Neural cell (in vitro differentiated cells): ENCODE results near the gene P2RX3. TPM values are rescaled to one million over a fixed set of nuclear protein-coding genes. Genes with fewer than 3 reads are reported as not detected.

Experiments used
- H2AFZ ChIP-seq: fragments of 200-600, 300-800 bp; sonication (generic), shearing (Covaris generic); 2 replicates; pipeline ENCODE4 v1.6.0; 2014; ENCODE audit warnings: low read depth, mild to moderate bottlenecking, antibody characterized with exemption, low read length, moderate library complexity
- H3F3A ChIP-seq: fragments of 200-600 bp; shearing (Covaris generic); 2 replicates; pipeline ENCODE4 v1.6.1; 2016; ENCODE audit warnings: mild to moderate bottlenecking, moderate library complexity, mixed read lengths, antibody characterized with exemption, low read length; ENCODE audit not compliant: insufficient read depth, poor library complexity, severe bottlenecking
- H3K27ac ChIP-seq: fragments of 200-600, 300-800 bp; sonication (generic), shearing (Covaris generic); 2 replicates; pipeline ENCODE4 v1.5.1; 2014; ENCODE audit warnings: mild to moderate bottlenecking, low read length, moderate library complexity
- H3K27me3 ChIP-seq: fragments of 300-800, 200-600 bp; sonication (generic), shearing (Covaris generic); 2 replicates; pipeline ENCODE4 v1.6.0; 2014; ENCODE audit warnings: mild to moderate bottlenecking, low read depth, low read length, moderate library complexity; ENCODE audit not compliant: insufficient read depth
- H3K36me3 ChIP-seq: fragments of 300-800, 200-600 bp; sonication (generic), shearing (Covaris generic); 2 replicates; pipeline ENCODE4 v1.5.1; 2014; ENCODE audit warnings: mild to moderate bottlenecking, antibody characterized with exemption, low read length, moderate library complexity; ENCODE audit not compliant: insufficient read depth
- H3K4me2 ChIP-seq: fragments of 300-800, 200-600 bp; sonication (generic), shearing (Covaris generic); 2 replicates; pipeline ENCODE4 v1.6.0; 2014; ENCODE audit warnings: mild to moderate bottlenecking, low read length
- H3K4me3 ChIP-seq: fragments of 300-800, 200-600 bp; sonication (generic), shearing (Covaris generic); 2 replicates; pipeline ENCODE4 v1.5.1; 2014; ENCODE audit warnings: mild to moderate bottlenecking, low read length, moderate library complexity
- H3K79me2 ChIP-seq: fragments of 200-600 bp; shearing (Covaris generic); replicated peaks from 2 replicates; pipeline ENCODE4 v1.6.0; 2014; ENCODE audit warnings: mild to moderate bottlenecking, low read length, moderate library complexity; ENCODE audit not compliant: insufficient read depth
- H3K9ac ChIP-seq: fragments of 300-800, 200-600 bp; sonication (generic), shearing (Covaris generic); 2 replicates; pipeline ENCODE4 v1.6.1; 2016; ENCODE audit warnings: mild to moderate bottlenecking, low read length, mixed read lengths
- H3K9me2 ChIP-seq: fragments of 200-600 bp; shearing (Covaris generic); 2 replicates; pipeline ENCODE4 v1.6.1; 2016; ENCODE audit warnings: mild to moderate bottlenecking, low read length, mixed read lengths; ENCODE audit not compliant: insufficient read depth
- H3K9me3 ChIP-seq: fragments of 200-600, 300-800 bp; sonication (generic), shearing (Covaris generic); 2 replicates; pipeline ENCODE4 v1.6.1; 2016; ENCODE audit warnings: mild to moderate bottlenecking, mixed run types, low read length, moderate library complexity, mixed read lengths
- H4K20me1 ChIP-seq: fragments of 200-600 bp; shearing (Covaris generic); 2 replicates; pipeline ENCODE4 v1.6.1; 2016; ENCODE audit warnings: mild to moderate bottlenecking, mixed run types; ENCODE audit not compliant: insufficient read depth
- CTCF ChIP-seq: fragments of 450-650 bp; IDR thresholded peaks from 2 replicates; pipeline ENCODE4 v1.5.1; 2014; ENCODE audit warnings: antibody characterized with exemption, mild to moderate bottlenecking, moderate library complexity; ENCODE audit not compliant: poor library complexity, severe bottlenecking
- EP300 ChIP-seq: fragments of 450-650 bp; conservative IDR thresholded peaks from 2 replicates; pipeline ENCODE4 v1.6.1; 2014; ENCODE audit warnings: antibody characterized with exemption, mild to moderate bottlenecking, moderate library complexity; ENCODE audit not compliant: poor library complexity, severe bottlenecking
- EZH2 ChIP-seq: fragments of 200-600, 300-800 bp; shearing (Covaris generic), sonication (generic); IDR thresholded peaks from 2 replicates; pipeline ENCODE4 v1.6.1; 2014; ENCODE audit warnings: antibody characterized with exemption, low read length, borderline replicate concordance, mild to moderate bottlenecking; ENCODE audit not compliant: insufficient read depth, poor library complexity, severe bottlenecking
- MXI1 ChIP-seq: fragments of 450-650 bp; conservative IDR thresholded peaks from 2 replicates; pipeline ENCODE4 v1.6.1; 2014; ENCODE audit warnings: antibody characterized with exemption, mild to moderate bottlenecking; ENCODE audit not compliant: poor library complexity, severe bottlenecking
- POLR2AphosphoS5 ChIP-seq: IDR thresholded peaks from 2 replicates; pipeline ENCODE4 v1.6.1; 2012
- RAD21 ChIP-seq: fragments of 450-650 bp; conservative IDR thresholded peaks from 2 replicates; pipeline ENCODE4 v1.6.1; 2014; ENCODE audit warnings: antibody characterized with exemption, mild to moderate bottlenecking, moderate library complexity
- REST ChIP-seq: IDR thresholded peaks from 2 replicates; pipeline ENCODE4 v1.6.1; 2012; ENCODE audit warnings: borderline replicate concordance
- SMC3 ChIP-seq: fragments of 450-650 bp; conservative IDR thresholded peaks from 2 replicates; pipeline ENCODE4 v1.6.1; 2014; ENCODE audit warnings: antibody characterized with exemption, mild to moderate bottlenecking, moderate library complexity; ENCODE audit not compliant: poor library complexity
- TAF1 ChIP-seq: IDR thresholded peaks from 2 replicates; pipeline ENCODE4 v1.6.1; 2012; ENCODE audit warnings: low read depth
- polyA plus RNA-seq: library from polyadenylated mRNA; depleted of rRNA; stranded (reverse); fragments of >200 nt; gene quantifications from 2 replicates; pipeline ENCODE4 v1.2.3, GENCODE V29; 2014

Gene P2RX3
- polyA plus RNA-seq, 1 donor from 2014 or later = not detected

GRCh38 chr11:57323167-57323854 lies 14.8 kb upstream of the P2RX3 start:
- Histone ChIP-seq H3K9me2 (no peaks in the 10 kb centered on the region), H3K27ac (peak overlapping the region; percentile 79), H3K27me3 (no peaks in the 10 kb centered on the region), H3K36me3 (peaks cover 6% of the 10 kb centered on the region), H3K4me2 (peak overlapping the region; percentile 80), H3K79me2 (peaks cover 30% of the 10 kb centered on the region), H3K4me3 (peak overlapping the region; percentile 92), H3K9ac (peak overlapping the region; percentile 84), H2AFZ (no peak overlapping the region), H3F3A (peaks cover 3% of the 10 kb centered on the region), H3K9me3 (no peaks in the 10 kb centered on the region), H4K20me1 (no peaks in the 10 kb centered on the region)
- TF ChIP-seq MXI1 (no peak), EZH2 (no peak), CTCF (no peak), POLR2AphosphoS5 (no peak), EP300 (no peak), SMC3 (no peak), REST (no peak), TAF1 (no peak), RAD21 (no peak)

- Histone ChIP-seq H3K4me3 (peak overlapping the region; percentile 92), H4K20me1 (no peaks in the 10 kb centered on the region), H3F3A (peaks cover 3% of the 10 kb centered on the region), H3K4me2 (peak overlapping the region; percentile 80), H3K27me3 (no peaks in the 10 kb centered on the region), H3K36me3 (peaks cover 6% of the 10 kb centered on the region), H3K27ac (peak overlapping the region; percentile 79), H3K9me3 (no peaks in the 10 kb centered on the region), H3K9ac (peak overlapping the region; percentile 84), H2AFZ (peak overlapping the region; percentile 65), H3K79me2 (peaks cover 30% of the 10 kb centered on the region), H3K9me2 (no peaks in the 10 kb centered on the region)
- TF ChIP-seq POLR2AphosphoS5 = no peak
- no peak for TF ChIP-seq REST
- TF ChIP-seq EP300 = no peak
- no peak for TF ChIP-seq CTCF
- TF ChIP-seq RAD21 = no peak
- no peak for TF ChIP-seq SMC3
- TF ChIP-seq MXI1 = no peak
- no peak for TF ChIP-seq TAF1
- no peak for TF ChIP-seq EZH2
These were observed 14.3 kb upstream of the P2RX3 start for GRCh38 chr11:57323855-57324153.
